Activated CD4-positive, alpha-beta T cell treated with anti-CD3 and anti-CD28 coated beads, Interleukin-2, amount 50 U/mL, for 48 hours (primary cell): Measurements from ENCODE around the gene FIGNL2.

Experiments used
- DNase-seq, 2 experiments: peaks; one replicate each; pipeline ENCODE4 v3.0.0-alpha.2; 2020

The FIGNL2 gene

GRCh38 chr12:51873251-51873994, 24.9 kb upstream of the FIGNL2 start:
- no peak for DNase-seq

DNA sequence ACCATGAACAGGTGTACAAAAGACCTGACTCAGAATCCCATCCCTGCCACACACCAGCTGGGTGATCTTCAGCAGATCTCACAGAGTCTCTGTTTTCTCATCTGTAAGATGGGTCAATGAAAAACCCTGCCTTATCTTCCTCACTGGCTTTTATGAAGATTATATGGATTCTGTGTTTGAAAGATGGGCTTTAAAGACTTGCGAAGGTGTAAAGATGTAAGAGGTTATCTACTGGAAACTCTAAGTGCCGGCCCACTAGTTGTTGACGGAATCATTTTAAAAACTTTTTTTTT, 24.1 kb upstream of the FIGNL2 start:
- DNase-seq = no peak

DNA sequence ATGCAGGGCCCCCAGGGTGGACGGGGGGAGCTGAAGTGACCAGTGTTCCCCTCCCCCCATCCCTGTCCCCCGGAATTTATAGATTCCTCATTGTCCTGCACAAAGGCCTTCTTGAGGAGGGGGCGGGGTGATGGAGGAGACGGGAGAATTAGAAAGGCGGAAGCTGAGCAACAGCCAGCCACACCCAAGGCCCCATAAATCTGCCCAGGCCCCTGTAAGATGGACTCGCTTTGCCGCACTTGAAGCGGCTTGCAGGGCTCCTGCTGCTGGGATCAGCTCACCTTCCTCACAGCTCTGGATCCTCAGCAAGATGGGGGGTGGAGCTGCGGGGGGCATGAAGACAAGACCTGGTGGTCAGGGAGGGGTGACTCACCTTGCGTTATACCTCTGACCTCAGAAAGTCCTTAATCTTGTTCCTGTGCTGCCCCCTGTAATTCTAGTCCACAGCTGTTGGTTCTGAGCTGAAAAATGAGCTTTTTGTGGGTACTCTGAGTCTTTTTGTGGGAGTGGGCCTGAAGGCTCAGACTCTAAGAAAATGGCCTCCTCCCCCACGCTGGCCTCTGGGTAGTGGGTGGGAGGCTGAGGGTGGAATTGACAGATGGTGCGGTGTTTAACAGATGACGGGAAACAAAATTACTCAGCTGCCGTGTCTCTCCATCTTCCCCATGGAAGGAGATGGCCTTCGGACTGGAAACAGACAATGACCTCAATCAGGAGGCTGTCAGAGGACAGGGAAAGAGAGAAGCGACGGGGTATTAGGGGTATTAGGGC, 23.6 kb upstream of the FIGNL2 start:
- DNase-seq = no peak

DNA sequence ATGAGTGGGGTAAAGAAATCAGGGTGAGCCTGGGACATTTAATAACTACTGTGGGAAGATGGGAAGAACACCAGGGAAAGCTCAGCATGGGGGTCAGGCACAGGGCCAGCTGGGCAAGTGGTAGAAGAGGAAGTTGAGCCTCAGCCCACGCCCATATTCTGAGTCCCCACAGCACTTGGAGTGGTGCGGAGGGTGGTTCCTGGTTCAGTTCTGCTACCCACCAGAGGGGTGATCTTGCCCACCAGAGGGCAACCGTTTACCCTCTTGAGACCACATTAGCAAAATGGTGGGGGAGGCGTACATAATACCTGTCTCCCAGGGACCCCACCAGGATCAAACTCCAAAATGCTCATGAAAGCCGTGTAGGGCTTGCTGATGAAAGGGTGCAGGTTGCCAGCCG, 22.6 kb upstream of the FIGNL2 start:
- DNase-seq = no peak

GRCh38 chr12:51870504-51870903, 22.0 kb upstream of the FIGNL2 start:
- no peak for DNase-seq

GRCh38 chr12:51869931-51870330, 21.4 kb upstream of the FIGNL2 start:
- DNase-seq = no peak

DNA sequence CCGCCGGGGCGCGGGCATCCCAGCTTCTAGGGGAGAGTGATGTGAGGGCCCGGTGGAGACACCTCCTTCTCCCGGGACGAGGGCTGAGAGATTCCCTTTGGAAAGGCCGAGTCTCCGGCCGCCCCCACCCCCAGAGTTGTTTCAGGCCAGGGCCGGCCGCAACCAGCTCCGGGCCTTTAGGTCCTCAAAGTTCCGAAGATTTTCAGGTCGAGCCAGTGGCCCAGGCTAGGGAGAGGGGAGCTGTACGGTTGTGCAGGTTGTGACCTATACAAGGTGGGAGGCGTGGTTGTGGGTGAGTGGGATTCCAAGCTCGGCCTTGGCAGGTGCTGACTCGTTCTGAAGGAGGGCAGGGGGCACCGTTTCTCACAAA, 21.0 kb upstream of the FIGNL2 start:
- DNase-seq = no peak

DNA sequence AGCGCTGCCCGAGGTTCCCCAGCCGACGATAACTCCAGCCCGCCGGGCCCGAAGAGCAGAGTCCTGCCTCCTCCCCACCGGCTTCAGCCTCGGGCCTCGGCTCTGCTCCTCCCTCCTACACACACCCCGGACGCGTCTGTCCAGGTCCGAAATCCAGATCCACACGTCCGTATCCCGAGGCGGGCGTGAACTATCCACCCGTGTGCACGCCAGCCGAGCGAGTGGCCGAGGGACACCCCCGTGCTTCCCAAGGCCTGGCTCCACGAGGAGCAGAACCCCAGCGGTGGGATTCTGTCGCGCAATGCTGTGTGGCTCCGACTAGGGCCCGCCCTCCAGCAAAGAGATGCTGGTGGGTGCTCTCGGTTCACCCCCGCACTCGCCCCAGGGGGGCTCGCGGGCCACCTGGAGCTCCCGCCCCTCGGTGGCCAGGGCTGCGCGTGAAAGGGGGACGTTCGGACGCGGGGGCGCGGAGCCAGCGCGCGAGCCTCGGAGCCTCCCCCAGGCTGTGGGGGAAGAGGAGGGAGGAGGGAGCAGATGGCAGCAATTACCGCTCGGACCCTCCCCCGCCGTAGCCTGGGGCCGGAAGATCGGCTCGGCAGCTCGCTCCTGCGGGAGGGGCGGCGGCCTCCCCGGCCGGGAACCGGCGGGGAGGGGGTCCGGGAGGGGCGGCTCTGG, 20.4 kb upstream of the FIGNL2 start:
- DNase-seq = no peak

- DNase-seq = no peak
These were observed 19.4 kb upstream of the FIGNL2 start for GRCh38 chr12:51867796-51868428.

DNA sequence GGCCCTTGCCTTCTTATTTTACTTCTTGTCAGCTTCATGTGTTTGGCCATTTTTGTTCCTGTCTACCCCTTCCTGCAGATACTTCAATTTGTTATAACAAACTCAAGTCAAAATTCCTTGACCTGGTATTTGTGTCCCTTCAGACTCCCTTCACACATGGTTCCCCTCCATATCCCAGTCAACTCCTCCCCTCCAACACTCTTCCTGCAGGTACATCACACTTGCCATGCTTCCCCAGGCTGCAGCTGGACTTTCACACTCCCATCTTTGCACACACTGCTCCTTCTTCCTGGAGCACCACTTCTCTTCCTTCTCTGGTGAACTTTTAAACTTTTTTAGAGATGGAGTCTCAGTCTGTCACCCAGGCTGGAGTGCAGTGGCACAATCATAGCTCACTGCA, 18.9 kb upstream of the FIGNL2 start:
- DNase-seq = no peak

GRCh38 chr12:51866762-51867161, 18.2 kb upstream of the FIGNL2 start:
- no peak for DNase-seq

- DNase-seq = no peak
These were observed 17.8 kb upstream of the FIGNL2 start for GRCh38 chr12:51866324-51866723.

- DNase-seq = no peak
These were observed 17.3 kb upstream of the FIGNL2 start for GRCh38 chr12:51865757-51866270.

DNA sequence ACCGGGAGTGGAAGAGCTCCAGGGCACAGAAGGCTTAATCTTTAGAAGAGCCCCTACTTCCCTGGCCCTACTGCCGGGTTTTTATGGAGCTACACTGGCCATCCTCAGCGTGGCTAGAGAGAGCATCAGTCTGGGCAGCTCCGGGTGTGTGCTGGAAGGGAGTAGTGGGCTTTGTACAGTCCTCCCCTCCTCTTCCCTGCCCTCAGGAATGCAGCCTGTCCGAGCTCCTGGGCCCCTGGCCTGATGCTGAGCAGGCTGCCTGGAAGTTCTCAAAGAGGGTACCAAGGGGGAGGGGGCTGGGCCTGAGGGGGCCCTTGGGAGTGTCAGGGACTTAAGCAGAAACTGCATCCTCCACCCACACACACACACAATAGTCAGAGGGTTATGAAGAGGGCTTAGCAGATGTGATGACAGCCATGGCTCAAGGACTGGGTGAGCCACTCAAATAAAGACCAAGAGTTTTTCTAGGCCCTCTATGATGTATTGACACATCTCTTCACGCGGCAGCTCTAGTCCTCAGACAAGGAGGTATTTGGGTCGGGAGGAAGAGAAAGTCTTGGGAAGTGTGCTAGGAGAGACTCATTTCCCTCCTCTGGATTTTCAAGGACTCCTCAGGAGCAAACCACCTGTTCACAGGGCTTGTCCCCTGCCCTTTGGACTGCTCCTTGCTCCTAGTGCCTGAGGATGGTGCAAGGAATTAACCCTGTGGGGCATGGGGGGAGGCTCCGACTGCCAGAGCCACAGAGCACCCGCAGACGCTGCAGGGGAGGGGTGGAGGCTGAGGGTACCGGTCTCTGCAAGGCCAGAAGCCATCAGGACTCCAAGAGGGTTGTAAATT, 16.5 kb upstream of the FIGNL2 start:
- no peak for DNase-seq

- DNase-seq = peak; percentile 27 to 46
These were observed 15.7 kb upstream of the FIGNL2 start for GRCh38 chr12:51863933-51864832.

DNA sequence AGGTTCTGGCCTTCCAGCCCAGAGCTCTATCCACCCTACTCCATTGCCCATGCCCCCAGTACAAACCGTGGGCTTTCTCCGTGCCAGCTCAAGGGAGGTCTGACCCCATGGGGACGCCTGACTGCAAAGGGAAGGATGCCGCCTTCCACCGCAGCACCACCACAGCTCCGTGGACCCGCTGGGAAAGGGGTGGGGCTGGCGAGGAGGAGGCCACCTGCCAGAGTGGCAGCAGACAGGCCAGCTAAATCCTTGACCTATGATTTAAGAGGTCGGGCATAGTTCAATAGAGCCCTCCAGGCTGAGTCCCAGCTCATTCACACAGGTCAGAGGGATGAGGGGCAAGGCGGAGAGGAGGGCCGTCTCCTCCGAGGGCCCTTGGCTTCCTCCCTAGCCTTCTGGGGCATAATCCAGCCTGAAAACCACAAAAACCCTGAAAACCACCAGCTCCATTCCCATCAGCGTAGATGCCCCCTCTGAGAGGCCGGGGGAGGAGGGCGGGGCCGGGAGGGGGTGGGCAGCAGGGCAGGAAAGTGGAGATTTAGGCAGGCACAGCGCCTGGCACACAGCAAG, 14.9 kb upstream of the FIGNL2 start:
- DNase-seq = no peak

DNA sequence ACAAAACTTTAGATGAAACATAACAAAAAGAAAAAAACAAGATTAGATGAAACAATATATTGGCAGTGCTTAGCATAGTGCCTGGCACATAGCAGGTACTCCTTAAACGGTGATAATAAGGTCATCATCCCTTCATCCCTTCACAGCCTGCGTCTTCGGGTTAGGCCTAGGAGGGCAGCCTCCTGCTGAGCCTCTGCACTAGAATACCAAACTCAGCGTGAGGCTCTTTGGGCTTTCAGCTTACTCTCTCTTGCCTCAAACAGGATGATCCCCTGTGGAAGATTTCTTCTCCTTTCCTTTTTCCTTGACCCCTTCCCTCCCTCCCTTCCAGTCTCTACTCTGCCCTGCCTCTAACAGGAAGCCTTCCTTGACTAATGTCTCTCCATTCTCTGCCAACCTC, 14.4 kb upstream of the FIGNL2 start:
- no peak for DNase-seq

GRCh38 chr12:51860986-51861385, 12.5 kb upstream of the FIGNL2 start:
- no peak for DNase-seq

DNA sequence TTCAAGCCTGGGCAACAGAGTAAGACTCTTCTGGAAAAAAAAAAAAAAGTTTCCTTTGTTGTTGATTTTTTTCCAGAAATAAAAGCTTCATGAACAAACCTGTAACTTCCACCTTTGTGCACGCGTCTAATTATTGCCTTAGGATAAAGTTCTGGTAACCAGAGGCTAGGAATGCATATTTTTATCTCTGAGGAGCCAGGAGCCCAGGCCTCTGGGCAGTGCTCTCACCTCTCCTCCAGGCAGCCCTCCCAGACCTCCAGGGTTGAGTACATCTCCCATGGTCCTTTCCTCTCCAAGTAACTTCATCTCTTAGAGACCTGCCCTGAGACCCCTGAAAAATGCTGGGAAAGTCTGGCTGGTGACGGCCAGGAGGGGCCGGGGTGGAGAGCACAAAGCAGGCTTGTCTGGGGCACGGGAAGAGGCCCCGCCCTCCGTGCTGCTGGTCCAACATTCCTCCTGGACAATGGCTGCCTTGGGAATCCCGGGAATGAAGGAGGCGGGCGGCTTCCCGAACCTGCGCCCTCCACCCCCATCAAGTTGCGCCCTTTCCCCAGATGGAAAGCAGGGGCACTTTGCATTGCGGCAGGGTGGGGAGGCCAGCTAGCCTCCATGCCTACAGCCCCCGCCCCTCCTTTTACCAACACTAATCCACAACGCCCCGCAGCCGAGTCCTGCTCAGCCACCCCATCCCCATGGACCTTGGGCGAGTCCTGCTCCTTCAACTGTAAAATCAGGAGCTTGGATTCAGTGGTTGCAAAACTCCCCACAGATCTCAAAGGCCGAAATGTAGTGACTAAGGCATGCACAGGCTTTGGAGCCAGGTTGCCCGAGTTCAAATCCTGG, 7.3 kb upstream of the FIGNL2 start:
- no peak for DNase-seq
